Measurements from ENCODE around the gene SCP2.
"Not testable (repeated sequence)": the region's sequence is repeated elsewhere in the genome, so short reads cannot be mapped to it uniquely, and the experiment has no call there.

Gene SCP2

DNA sequence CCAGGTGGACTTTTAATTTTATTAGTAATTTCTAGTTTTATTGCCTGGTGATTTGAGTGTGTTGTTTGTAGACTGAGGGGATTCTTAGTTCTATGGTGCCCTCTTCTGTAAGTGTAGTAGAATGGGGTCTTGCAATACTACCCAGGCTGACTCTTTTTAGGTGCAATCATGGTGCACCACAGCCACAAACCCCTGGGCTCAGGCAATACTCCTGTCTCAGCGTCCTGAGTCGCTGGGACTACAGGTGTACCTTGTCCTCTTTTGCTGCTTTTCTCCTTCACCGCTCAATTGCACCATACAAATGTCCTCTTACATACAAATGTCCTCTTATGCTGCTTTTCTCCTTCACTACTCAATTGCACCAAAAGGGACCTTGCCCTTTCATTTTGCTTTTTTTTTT is 43.1 kb downstream of the SCP2 start:
- Histone ChIP-seq H3K36me3 (ENCODE audit: control insufficient read depth, insufficient read depth, low read length) (no peaks in the 10 kb centered on the region), H3K27ac (ENCODE audit: low read depth, low read length) (no peak overlapping the region), H3K9ac (ENCODE audit: low read depth, low read length) (no peak overlapping the region), H3K4me1 (ENCODE audit: control insufficient read depth, insufficient read depth, low read length) (no peaks in the 10 kb centered on the region), H3K4me3 (ENCODE audit: low read depth, low read length) (no peak overlapping the region), H3K9me3 (ENCODE audit: control insufficient read depth, insufficient read depth, low read length) (no peaks in the 10 kb centered on the region), H3K27me3 (ENCODE audit: control insufficient read depth, insufficient read depth, low read length) (no peaks in the 10 kb centered on the region)

GRCh38 chr1:52973841-52974240 is 46.8 kb downstream of the SCP2 start:
- Histone ChIP-seq H3K4me3 (ENCODE audit: low read depth, low read length) (no peak overlapping the region), H3K36me3 (ENCODE audit: control insufficient read depth, insufficient read depth, low read length) (no peaks in the 10 kb centered on the region), H3K9me3 (ENCODE audit: control insufficient read depth, insufficient read depth, low read length) (no peaks in the 10 kb centered on the region), H3K27me3 (ENCODE audit: control insufficient read depth, insufficient read depth, low read length) (no peaks in the 10 kb centered on the region), H3K9ac (ENCODE audit: low read depth, low read length) (no peak overlapping the region), H3K27ac (ENCODE audit: low read depth, low read length) (no peak overlapping the region), H3K4me1 (ENCODE audit: control insufficient read depth, insufficient read depth, low read length) (peaks cover 17% of the 10 kb centered on the region)

DNA sequence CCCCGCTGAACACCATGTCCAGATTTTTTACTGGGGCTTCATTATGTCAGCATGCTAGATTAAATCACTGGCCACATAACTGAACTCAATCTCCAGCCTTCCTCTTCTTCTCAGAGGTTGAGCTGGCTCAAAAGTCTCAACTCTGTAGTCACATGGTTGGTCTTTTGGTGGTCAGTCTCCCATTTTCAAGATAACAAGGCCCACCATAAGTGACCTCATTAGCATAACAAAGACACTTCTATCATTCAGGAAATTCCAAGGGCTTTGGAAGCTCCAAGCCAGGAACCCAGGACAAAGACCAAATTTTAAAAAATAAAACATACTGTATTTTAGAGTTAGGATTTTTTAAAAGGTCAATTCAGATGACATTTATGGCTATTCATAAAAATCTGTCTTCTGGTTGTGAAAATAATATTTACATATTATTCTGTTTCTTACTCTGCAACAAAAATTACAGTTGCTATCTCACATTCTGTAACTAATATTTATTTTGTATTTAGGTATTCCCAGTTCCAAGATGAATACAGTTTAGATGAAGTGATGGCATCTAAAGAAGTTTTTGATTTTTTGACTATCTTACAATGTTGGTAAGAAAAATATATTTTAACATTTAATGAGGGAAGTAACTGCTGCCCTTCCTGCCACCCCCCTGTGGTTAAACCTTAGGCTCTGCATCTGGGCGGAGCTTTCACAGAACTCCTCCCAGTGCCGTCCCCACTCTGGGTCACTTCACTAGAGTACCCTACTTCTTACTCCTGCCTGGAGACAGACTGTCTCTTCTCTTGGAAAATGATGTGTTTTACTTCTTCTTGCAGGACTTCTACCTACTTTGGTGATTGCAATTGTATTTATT is 49.3 kb downstream of the SCP2 start:
- H3K9ac ChIP-seq (ENCODE audit: low read depth, low read length) = peak overlapping the region; percentile 45; the same call in 1 of the 2 replicates

GRCh38 chr1:52978045-52978444 is 51.0 kb downstream of the SCP2 start:
- H3K9ac ChIP-seq (ENCODE audit: low read depth, low read length) = no peak overlapping the region
- H3K27ac ChIP-seq (ENCODE audit: low read depth, low read length) = no peak overlapping the region
- peaks cover 17% of the 10 kb centered on the region for H3K4me1 ChIP-seq (ENCODE audit: control insufficient read depth, insufficient read depth, low read length)
- H3K4me3 ChIP-seq (ENCODE audit: low read depth, low read length) = no peak overlapping the region
- no peaks in the 10 kb centered on the region for H3K9me3 ChIP-seq (ENCODE audit: control insufficient read depth, insufficient read depth, low read length)
- no peaks in the 10 kb centered on the region for H3K36me3 ChIP-seq (ENCODE audit: control insufficient read depth, insufficient read depth, low read length)
- no peaks in the 10 kb centered on the region for H3K27me3 ChIP-seq (ENCODE audit: control insufficient read depth, insufficient read depth, low read length)

More for the DNA sequence above, 49.3 kb downstream of the SCP2 start:
- Histone ChIP-seq H3K36me3 (ENCODE audit: control insufficient read depth, insufficient read depth, low read length) (no peaks in the 10 kb centered on the region), H3K27me3 (ENCODE audit: control insufficient read depth, insufficient read depth, low read length) (no peaks in the 10 kb centered on the region), H3K4me1 (ENCODE audit: control insufficient read depth, insufficient read depth, low read length) (peaks cover 17% of the 10 kb centered on the region), H3K27ac (ENCODE audit: low read depth, low read length) (peak overlapping the region; percentile 89), H3K9me3 (ENCODE audit: control insufficient read depth, insufficient read depth, low read length) (no peaks in the 10 kb centered on the region), H3K4me3 (ENCODE audit: low read depth, low read length) (peak overlapping the region; percentile 42)

- H3K4me1 ChIP-seq (ENCODE audit: control insufficient read depth, insufficient read depth, low read length); H3K27ac ChIP-seq (ENCODE audit: low read depth, low read length); H3K9ac ChIP-seq (ENCODE audit: low read depth, low read length); H3K4me3 ChIP-seq (ENCODE audit: low read depth, low read length); H3K9me3 ChIP-seq (ENCODE audit: control insufficient read depth, insufficient read depth, low read length); H3K36me3 ChIP-seq (ENCODE audit: control insufficient read depth, insufficient read depth, low read length); H3K27me3 ChIP-seq (ENCODE audit: control insufficient read depth, insufficient read depth, low read length): not testable (repeated sequence)
These were observed 65.7 kb downstream of the SCP2 start for GRCh38 chr1:52992733-52993132.

DNA sequence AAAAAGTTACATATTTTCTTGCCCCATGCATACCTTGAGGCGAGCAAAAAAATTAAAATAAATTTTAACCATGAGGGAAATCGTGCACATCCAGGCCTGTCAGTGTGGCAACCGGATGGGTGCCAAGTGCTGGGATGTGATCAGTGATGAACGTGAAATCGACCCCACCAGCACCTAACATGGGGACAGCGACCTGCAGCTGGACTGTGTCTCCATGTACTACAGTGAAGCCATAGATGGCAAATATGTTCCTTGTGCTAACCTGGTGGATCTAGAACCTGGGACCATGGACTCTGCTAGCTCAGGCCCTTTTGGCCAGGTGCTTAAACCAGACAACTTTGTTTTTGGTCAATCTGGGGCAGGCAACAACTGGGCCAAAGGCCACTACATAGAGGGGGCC is 67.6 kb downstream of the SCP2 start:
- no peak overlapping the region for H3K4me3 ChIP-seq (ENCODE audit: low read depth, low read length)
- H3K36me3 ChIP-seq (ENCODE audit: control insufficient read depth, insufficient read depth, low read length) = no peaks in the 10 kb centered on the region
- H3K27me3 ChIP-seq (ENCODE audit: control insufficient read depth, insufficient read depth, low read length) = no peaks in the 10 kb centered on the region
- no peak overlapping the region for H3K9ac ChIP-seq (ENCODE audit: low read depth, low read length)
- no peaks in the 10 kb centered on the region for H3K4me1 ChIP-seq (ENCODE audit: control insufficient read depth, insufficient read depth, low read length)
- no peaks in the 10 kb centered on the region for H3K9me3 ChIP-seq (ENCODE audit: control insufficient read depth, insufficient read depth, low read length)
- no peak overlapping the region for H3K27ac ChIP-seq (ENCODE audit: low read depth, low read length)

- H3K27ac ChIP-seq (ENCODE audit: low read depth, low read length) = no peak overlapping the region
- no peaks in the 10 kb centered on the region for H3K36me3 ChIP-seq (ENCODE audit: control insufficient read depth, insufficient read depth, low read length)
- no peak overlapping the region for H3K9ac ChIP-seq (ENCODE audit: low read depth, low read length)
- no peaks in the 10 kb centered on the region for H3K9me3 ChIP-seq (ENCODE audit: control insufficient read depth, insufficient read depth, low read length)
- H3K4me1 ChIP-seq (ENCODE audit: control insufficient read depth, insufficient read depth, low read length) = no peaks in the 10 kb centered on the region
- H3K27me3 ChIP-seq (ENCODE audit: control insufficient read depth, insufficient read depth, low read length) = no peaks in the 10 kb centered on the region
- H3K4me3 ChIP-seq (ENCODE audit: low read depth, low read length) = no peak overlapping the region
These were observed 69.6 kb downstream of the SCP2 start for GRCh38 chr1:52996653-52997052.

- H3K27me3 ChIP-seq (ENCODE audit: control insufficient read depth, insufficient read depth, low read length) = no peaks in the 10 kb centered on the region
- peaks cover 2% of the 10 kb centered on the region; the same call in 1 of the 2 replicates for H3K9me3 ChIP-seq (ENCODE audit: control insufficient read depth, insufficient read depth, low read length)
- no peak overlapping the region for H3K9ac ChIP-seq (ENCODE audit: low read depth, low read length)
- no peaks in the 10 kb centered on the region for H3K4me1 ChIP-seq (ENCODE audit: control insufficient read depth, insufficient read depth, low read length)
- H3K36me3 ChIP-seq (ENCODE audit: control insufficient read depth, insufficient read depth, low read length) = no peaks in the 10 kb centered on the region
- no peak overlapping the region for H3K4me3 ChIP-seq (ENCODE audit: low read depth, low read length)
- no peak overlapping the region for H3K27ac ChIP-seq (ENCODE audit: low read depth, low read length)
These were observed 74.1 kb downstream of the SCP2 start for GRCh38 chr1:53001128-53001527.

DNA sequence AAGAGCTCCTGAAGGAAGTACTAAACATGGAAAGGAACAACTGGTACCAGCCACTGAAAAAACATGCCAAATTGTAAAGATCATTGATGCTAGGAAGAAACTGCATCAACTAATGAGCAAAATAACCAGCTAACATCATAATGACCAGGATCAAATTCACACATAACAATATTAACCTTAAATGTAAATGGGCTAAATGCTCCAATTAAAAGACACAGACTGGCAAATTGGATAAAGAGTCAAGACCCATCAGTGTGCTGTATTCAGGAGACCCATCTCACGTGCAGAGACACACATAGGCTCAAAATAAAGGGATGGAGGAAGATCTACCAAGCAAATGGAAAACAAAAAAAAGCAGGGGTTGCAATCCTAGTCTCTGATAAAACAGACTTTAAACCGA is 79.5 kb downstream of the SCP2 start:
- not testable (repeated sequence) for H3K4me3 ChIP-seq (ENCODE audit: low read depth, low read length); H3K27me3 ChIP-seq (ENCODE audit: control insufficient read depth, insufficient read depth, low read length); H3K4me1 ChIP-seq (ENCODE audit: control insufficient read depth, insufficient read depth, low read length); H3K27ac ChIP-seq (ENCODE audit: low read depth, low read length); H3K9me3 ChIP-seq (ENCODE audit: control insufficient read depth, insufficient read depth, low read length); H3K36me3 ChIP-seq (ENCODE audit: control insufficient read depth, insufficient read depth, low read length); H3K9ac ChIP-seq (ENCODE audit: low read depth, low read length)

GRCh38 chr1:53010247-53010646 is 83.2 kb downstream of the SCP2 start:
- not testable (repeated sequence) for H3K27ac ChIP-seq (ENCODE audit: low read depth, low read length); H3K4me1 ChIP-seq (ENCODE audit: control insufficient read depth, insufficient read depth, low read length); H3K36me3 ChIP-seq (ENCODE audit: control insufficient read depth, insufficient read depth, low read length); H3K27me3 ChIP-seq (ENCODE audit: control insufficient read depth, insufficient read depth, low read length); H3K9me3 ChIP-seq (ENCODE audit: control insufficient read depth, insufficient read depth, low read length); H3K4me3 ChIP-seq (ENCODE audit: low read depth, low read length); H3K9ac ChIP-seq (ENCODE audit: low read depth, low read length)

DNA sequence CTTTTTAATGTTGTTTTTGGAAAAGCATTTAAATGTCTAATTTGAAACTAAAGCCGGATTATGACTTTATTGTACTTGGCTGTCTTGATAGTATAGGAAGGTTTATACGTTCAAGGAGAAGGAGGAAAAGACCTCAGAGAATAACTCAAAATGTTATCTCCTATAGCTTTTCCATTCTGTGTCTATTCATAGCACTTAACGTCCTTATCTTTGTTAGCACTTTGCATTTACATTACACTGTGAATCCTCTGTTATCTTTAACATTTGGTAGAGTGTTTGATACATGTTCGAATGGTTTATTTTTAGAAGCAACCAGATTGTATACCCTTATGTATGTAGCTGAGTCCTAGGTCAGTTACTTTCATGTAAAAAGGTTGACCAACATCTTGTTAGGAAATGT is 84.1 kb downstream of the SCP2 start:
- H3K4me1 ChIP-seq (ENCODE audit: control insufficient read depth, insufficient read depth, low read length) = peaks cover 10% of the 10 kb centered on the region
- H3K36me3 ChIP-seq (ENCODE audit: control insufficient read depth, insufficient read depth, low read length) = no peaks in the 10 kb centered on the region
- no peaks in the 10 kb centered on the region for H3K9me3 ChIP-seq (ENCODE audit: control insufficient read depth, insufficient read depth, low read length)
- no peak overlapping the region for H3K4me3 ChIP-seq (ENCODE audit: low read depth, low read length)
- H3K27me3 ChIP-seq (ENCODE audit: control insufficient read depth, insufficient read depth, low read length) = no peaks in the 10 kb centered on the region
- H3K9ac ChIP-seq (ENCODE audit: low read depth, low read length) = no peak overlapping the region
- no peak overlapping the region for H3K27ac ChIP-seq (ENCODE audit: low read depth, low read length)

All from HUES48 (cell line).